ENCODE measurements around the gene ARID5B.

ARID5B gene

DNA sequence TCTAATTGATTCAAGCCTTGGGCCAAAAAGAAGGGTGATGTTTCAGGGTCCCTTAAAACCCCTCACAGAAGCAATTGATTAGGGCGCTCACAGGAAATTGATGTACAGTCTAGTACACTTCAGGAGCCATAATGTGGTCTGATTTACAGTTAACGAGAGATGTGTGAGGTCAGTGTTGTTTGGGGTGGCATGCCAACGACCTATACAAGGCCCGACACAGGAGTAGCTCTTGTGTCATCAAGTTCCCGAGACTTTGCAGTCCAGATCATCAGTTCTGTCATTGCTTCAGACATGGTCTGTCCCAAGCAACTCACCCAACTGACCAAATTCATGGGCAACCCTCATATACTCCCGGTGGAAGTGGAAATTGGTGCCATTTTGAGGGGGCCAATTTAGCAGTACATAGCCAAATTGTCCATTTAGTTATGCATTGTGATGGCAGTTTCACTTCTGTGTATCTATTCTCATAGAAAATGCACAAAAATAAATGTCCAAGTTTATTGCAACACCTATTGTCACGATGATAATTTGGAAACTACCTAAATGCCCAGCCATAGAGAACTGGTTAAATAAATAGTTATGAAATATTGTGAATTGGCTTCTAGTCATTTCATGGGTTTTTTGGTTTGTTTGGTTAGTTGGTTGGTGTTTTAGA, 18.0 kb upstream of the ARID5B start:
- no peak for DNase-seq

GRCh38 chr10:61887772-61888171, 13.7 kb upstream of the ARID5B start:
- DNase-seq = no peak

DNA sequence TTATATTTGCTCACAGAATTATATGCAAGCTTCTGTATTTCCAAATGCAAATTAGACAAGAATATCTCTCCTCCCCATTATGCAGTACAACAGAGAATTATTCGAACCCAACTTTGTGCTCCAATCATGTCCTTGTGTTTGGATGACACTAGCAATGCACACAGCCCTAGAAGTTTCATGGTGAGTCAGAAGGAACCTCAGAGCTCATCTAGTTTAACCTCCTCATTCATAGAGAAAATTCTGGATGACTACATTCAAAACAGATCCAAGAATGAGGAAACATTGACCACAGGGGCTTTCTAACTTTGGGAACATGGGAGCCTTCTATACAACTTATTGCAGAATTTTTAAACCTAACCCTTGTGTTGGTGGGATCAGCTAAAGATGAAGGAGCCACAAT, 12.8 kb upstream of the ARID5B start:
- DNase-seq = peak; percentile 39

DNA sequence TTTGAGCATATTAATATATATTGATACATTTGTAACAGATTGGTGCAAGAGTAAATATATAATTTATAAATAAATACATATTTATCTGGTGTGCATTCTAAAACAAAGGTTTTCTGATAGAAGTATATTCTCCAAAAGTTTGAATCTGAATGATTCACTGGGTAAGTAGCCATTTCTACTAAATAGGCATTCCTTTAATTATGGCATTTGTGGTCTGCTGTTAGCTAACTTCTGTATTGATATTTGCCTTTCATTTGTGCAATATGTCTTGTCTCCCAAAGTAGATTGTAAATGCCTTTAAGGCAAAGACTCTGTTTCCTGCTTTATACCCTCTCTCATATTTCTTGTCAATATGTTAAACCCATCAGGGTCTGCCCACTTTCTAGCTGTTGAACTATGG, 11.1 kb upstream of the ARID5B start:
- DNase-seq = no peak

GRCh38 chr10:61890881-61891409, 10.6 kb upstream of the ARID5B start:
- DNase-seq = no peak

DNA sequence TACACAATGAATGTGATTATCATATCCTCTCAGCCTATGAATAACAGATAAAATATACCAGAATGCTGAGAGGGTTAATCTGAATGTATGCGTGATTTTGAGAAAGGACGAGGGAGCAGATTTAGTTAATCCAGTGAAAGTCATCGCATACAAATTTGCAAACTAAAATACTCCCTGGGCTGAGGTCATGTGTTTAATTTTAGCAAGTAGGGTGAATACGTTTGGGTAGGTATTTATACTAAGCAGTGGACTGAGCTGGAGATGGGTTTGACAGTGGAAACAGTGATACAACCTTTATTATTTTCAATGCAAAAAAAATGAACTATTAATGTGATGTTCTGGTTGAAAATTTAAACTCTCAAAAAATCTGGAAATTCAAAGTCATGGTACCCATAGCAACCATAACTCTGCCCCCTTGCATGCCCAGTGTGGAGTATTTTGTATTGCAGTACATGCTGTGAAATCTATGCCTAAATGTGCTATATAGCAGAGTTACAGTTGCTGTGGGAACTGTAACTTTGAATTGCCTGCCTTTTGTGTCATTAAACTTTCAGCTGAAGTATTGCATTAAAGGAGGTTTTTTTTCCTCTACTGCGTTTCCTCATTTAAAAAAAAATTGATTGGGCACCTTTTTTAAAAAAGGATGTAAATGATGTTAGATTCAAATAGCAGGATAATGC, 9.5 kb upstream of the ARID5B start:
- DNase-seq = no peak

DNA sequence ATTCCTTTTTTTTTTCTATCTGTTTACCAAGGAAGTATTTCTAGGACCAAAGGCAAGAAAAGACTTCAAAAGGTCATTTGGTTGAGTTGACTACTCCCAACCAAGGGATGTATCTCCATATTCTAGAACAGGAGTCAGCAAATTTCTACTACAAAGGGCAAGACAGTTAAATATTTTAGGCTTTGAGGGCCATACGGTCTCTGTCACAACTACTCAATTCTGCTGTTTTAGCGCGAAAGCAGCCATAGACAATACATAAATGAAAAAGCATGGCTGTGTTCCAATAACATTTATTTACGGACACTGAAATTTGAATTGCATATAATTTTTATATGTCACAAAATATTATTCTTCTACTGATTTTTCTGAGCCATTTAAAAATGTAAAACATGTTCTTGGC, 8.5 kb upstream of the ARID5B start:
- no peak for DNase-seq

DNA sequence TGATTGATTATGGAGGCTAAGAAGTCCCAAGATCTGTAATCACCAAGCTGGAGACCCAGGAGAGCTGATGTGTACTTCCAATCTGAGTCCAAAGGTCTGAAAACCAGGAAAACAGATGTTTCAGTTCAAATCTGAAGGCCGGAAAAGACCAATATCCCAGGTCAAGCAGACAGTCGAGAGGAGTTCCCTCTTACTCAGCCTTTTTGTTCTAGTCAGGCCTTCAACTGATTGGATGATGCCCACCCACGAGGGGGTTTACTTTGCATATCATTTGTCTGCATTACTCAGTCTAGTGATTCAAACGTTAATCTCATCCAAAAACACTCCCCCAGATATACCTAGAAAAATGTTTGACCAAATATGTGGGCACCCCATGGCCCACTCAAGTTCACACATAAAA, 7.4 kb upstream of the ARID5B start:
- no peak for DNase-seq

- DNase-seq = no peak
These were observed 5.5 kb upstream of the ARID5B start for GRCh38 chr10:61895898-61896600.

DNA sequence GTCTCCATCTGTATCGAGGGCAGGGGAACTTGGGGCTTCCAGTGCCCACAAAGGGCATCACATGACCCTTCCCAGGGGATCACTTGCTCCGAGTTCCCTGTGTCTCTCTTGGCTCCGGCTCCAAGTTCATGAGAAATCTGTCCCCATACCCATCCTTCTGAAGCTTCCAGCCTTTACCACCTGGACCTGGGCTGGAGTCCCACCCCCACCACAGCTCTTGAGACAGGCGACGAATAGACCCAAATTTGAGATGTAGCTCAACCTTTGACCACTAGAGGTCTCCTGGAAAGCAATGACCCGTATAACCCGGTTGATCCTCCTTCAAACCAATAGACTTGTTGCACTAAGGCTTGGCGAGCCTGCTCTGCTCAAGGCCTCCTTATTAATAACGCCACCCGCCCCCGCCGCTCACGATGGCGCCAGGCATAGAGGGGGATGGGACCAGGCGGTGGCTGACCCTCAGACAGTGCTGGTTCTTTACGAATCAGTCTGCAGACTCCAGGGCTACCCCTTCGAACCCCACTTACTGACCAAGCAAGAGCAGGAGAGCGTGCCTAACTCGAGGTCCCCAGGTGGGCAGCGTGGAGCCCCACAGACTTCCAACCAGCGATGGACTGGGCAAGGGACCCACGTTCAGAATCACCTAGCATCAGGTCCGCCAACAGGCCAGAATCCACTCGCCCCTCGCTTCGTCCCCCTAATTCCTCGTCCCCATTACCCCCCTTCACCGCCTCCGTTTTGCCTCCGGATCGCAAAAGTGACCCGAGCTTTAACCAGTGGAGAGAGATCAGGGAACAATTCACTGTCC, 4.4 kb upstream of the ARID5B start:
- DNase-seq = peak; percentile 65

GRCh38 chr10:61897671-61898434, 3.6 kb upstream of the ARID5B start:
- peak; percentile 57 for DNase-seq

GRCh38 chr10:61898435-61898778, 3.1 kb upstream of the ARID5B start:
- no peak for DNase-seq

DNA sequence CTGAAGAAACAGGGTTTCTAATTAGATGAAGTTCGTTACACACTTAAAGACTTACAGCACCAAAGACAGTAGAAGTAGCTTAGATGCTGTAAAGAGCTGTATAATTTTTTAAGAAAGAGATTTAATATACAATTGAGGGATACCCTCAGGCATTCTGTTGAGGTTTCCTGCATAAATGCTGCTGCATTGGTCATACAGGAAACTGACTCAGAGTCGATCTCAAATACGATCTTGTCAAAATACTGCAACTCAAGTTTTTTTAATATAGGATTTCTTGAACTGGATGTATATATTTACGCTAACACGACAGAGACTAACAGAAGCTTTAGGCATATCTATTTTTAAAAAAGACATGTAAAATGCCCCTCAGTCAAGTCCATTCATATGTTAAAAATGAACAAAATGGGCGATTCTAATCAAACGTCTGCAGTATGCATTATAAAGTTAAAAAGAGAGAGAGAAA, 2.4 kb upstream of the ARID5B start:
- DNase-seq = peak; percentile 69

DNA sequence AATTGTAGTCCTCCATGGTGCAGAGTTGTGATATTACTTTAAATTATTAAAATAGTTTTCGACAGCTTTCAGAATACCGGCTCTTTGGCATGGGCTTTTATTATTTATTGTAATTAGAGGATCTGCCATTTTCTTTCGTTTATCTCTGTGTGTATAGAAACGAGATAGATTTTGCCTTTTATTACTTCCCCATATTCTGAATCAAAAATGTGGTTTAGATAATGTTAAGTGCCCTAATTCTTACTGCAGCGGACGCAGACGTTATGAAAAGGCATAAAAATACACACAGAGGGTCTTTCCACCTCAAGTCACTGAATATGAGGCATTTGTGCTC, 1.9 kb upstream of the ARID5B start:
- no peak for DNase-seq

DNA sequence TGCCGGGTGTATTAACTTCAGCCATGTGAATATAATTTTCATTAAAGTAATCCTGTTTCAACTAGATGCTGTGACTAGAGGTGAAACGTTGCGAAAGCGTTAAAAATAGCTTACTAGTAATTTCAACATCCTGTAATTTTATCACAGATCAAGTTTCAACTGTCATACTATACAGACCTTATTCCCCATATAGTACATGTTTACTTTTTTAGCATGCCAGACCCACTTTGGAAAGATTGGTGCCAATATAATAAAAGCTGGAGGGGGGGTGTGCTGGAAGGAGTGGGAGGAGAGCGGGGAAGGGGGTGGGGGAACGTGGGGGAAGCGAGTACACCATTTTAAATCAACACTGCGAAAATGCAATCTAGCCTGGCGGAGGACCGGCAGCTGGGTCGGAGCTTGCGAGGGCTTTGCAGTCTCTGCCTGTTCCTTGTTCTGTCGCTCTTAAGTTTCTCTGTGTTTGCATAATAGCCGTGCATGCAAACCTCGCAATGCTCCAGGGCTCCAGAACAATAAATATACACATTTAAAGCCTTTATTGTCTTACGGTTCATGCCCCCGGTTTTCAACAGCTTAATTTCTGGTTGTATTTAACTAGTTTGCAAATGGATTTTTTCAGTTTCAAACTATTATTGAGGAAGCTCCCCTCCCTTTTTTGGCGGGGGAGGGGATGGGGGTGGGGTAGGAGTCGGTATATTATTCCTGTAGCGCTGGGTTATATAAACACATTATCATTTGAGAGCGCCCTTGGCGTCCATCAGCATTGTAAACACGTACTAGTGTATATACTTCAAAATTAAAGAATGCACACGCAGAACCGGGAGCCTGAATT, 1.3 kb upstream of the ARID5B start:
- DNase-seq = peak; percentile 85

GRCh38 chr10:61901829-61902444, 438 bp downstream of the ARID5B start:
- DNase-seq = peak; percentile 34

GRCh38 chr10:61902445-61903220, 1.1 kb downstream of the ARID5B start:
- peak; percentile 74 for DNase-seq

DNA sequence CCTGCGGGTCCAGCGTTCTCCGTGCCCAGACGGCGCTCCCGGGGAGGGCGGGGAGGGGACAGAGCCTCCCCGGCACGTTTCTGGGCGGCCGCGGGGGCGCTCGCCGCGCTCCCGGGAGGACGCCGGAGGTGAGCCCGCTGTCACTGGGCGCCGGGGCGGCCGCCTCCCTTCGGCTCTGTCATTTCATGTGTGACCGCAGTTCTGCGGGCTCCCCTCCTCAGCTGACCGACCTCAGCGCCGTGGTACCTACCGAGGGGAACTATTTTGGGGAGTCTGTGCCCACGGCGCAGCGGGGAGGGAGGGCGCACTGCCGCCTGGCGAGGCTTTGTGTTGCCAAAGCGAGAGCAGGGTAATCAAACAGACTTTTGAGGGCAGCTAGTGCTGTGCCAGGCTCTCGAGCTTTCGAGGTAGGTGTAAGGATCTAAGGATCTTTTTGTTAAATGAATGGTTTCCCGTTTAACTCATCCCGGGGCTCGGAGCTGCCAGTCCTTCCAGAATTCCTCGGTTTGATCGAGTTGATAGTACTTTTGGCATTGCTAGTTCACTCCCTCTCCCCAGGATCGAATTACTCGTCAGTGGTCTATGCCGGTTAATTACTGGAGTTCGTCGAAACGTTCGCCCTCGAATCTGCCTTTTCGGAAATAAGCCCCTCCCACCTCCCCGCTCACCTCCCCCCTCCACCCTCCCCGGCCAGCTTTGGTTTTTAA, 1.9 kb downstream of the ARID5B start:
- DNase-seq = peak; percentile 45

DNA sequence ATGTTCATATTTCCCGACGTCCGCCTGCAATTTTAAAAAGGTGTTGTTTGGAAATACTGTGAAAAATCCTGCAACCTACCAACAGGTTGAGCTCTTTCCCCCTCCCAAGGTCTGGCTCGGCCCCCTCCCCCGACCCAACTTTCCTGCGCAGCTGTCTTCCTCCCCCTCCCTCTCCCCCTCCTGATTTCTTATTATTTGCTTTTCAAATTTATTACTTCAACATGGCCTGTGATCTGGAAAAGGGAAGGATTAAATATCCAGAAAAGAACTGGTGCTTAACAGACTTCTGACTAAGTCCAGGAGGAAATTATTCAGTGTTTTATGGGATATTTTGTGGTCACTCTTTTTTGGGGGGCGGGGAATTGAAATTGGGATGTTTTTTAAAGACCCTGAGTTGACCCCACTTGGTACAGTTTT, 2.4 kb downstream of the ARID5B start:
- no peak for DNase-seq

Data from HCEC 1CT (cell line).